Measurements from ENCODE around the gene ZNF511.

ZNF511 gene

GRCh38 chr10:133329491-133330202, 20.9 kb downstream of the ZNF511 start:
- no peaks in the 10 kb centered on the region for H3K79me2 ChIP-seq (ENCODE audit: control insufficient read depth, low read length)
- H3F3A ChIP-seq (ENCODE audit: control insufficient read depth, insufficient read depth) = peaks cover 3% of the 10 kb centered on the region; the same call in 1 of the 2 replicates
- H3K27ac ChIP-seq (ENCODE audit: low read depth, low read length) = no peak overlapping the region
- H4K20me1 ChIP-seq (ENCODE audit: control insufficient read depth, insufficient read depth, low read depth, low read length) = no peaks in the 10 kb centered on the region
- H3K4me2 ChIP-seq (ENCODE audit: low read length) = peak overlapping the region; percentile 63
- no peaks in the 10 kb centered on the region for H3K9me3 ChIP-seq (ENCODE audit: control insufficient read depth, insufficient read depth, low read length)
- H3K4me1 ChIP-seq (ENCODE audit: control insufficient read depth, low read length) = peaks cover 11% of the 10 kb centered on the region
- peak overlapping the region; percentile 47; the same call in 1 of the 2 replicates for H3K4me3 ChIP-seq (ENCODE audit: low read length)
- TF ChIP-seq EZH2phosphoT487 (IDR thresholded peaks at IDR 0.05; ENCODE audit: borderline replicate concordance, low read length) = no peak
- TF ChIP-seq CTCF (IDR thresholded peaks at IDR 0.05; ENCODE audit: low read depth, low read length, poor library complexity, severe bottlenecking) = peak; percentile 90
- H3K9me2 ChIP-seq (replicated peaks; ENCODE audit: control insufficient read depth, low read length) = no peaks in the 10 kb centered on the region
- H3K27me3 ChIP-seq (ENCODE audit: control insufficient read depth, low read length) = peaks cover 34% of the 10 kb centered on the region
- H3K36me3 ChIP-seq (ENCODE audit: control insufficient read depth, low read length) = no peaks in the 10 kb centered on the region

- peaks cover 15% of the 10 kb centered on the region; the same call in 1 of the 2 replicates for H3K9me3 ChIP-seq (ENCODE audit: control insufficient read depth, insufficient read depth, low read length)
- H3K4me3 ChIP-seq (ENCODE audit: low read length) = no peak overlapping the region
- H3K27me3 ChIP-seq (ENCODE audit: control insufficient read depth, low read length) = peaks cover 17% of the 10 kb centered on the region
- H3K79me2 ChIP-seq (ENCODE audit: control insufficient read depth, low read length) = no peaks in the 10 kb centered on the region
- peaks cover 7% of the 10 kb centered on the region for H3K4me1 ChIP-seq (ENCODE audit: control insufficient read depth, low read length)
- no peaks in the 10 kb centered on the region for H3K9me2 ChIP-seq (replicated peaks; ENCODE audit: control insufficient read depth, low read length)
- H3K4me2 ChIP-seq (ENCODE audit: low read length) = no peak overlapping the region
- no peaks in the 10 kb centered on the region for H3K36me3 ChIP-seq (ENCODE audit: control insufficient read depth, low read length)
- H3F3A ChIP-seq (ENCODE audit: control insufficient read depth, insufficient read depth) = no peaks in the 10 kb centered on the region; the same call in 1 of the 2 replicates
- TF ChIP-seq CTCF (IDR thresholded peaks at IDR 0.05; ENCODE audit: low read depth, low read length, poor library complexity, severe bottlenecking) (no peak), EZH2phosphoT487 (IDR thresholded peaks at IDR 0.05; ENCODE audit: borderline replicate concordance, low read length) (no peak)
- H3K27ac ChIP-seq (ENCODE audit: low read depth, low read length) = no peak overlapping the region
- H4K20me1 ChIP-seq (ENCODE audit: control insufficient read depth, insufficient read depth, low read depth, low read length) = no peaks in the 10 kb centered on the region
These were observed 24.4 kb downstream of the ZNF511 start for GRCh38 chr10:133332936-133333699.

GRCh38 chr10:133334503-133335245, 26.0 kb downstream of the ZNF511 start:
- Histone ChIP-seq H3K4me1 (ENCODE audit: control insufficient read depth, low read length) (peaks cover 4% of the 10 kb centered on the region), H3K9me2 (replicated peaks; ENCODE audit: control insufficient read depth, low read length) (no peaks in the 10 kb centered on the region), H3K4me2 (ENCODE audit: low read length) (no peak overlapping the region), H3F3A (ENCODE audit: control insufficient read depth, insufficient read depth) (no peaks in the 10 kb centered on the region), H3K9me3 (ENCODE audit: control insufficient read depth, insufficient read depth, low read length) (peaks cover 29% of the 10 kb centered on the region; the same call in 1 of the 2 replicates), H3K79me2 (ENCODE audit: control insufficient read depth, low read length) (no peaks in the 10 kb centered on the region), H3K36me3 (ENCODE audit: control insufficient read depth, low read length) (no peaks in the 10 kb centered on the region), H4K20me1 (ENCODE audit: control insufficient read depth, insufficient read depth, low read depth, low read length) (no peaks in the 10 kb centered on the region), H3K4me3 (ENCODE audit: low read length) (no peak overlapping the region), H3K27me3 (ENCODE audit: control insufficient read depth, low read length) (peaks cover 11% of the 10 kb centered on the region), H3K27ac (ENCODE audit: low read depth, low read length) (no peak overlapping the region)
- TF ChIP-seq CTCF (IDR thresholded peaks at IDR 0.05; ENCODE audit: low read depth, low read length, poor library complexity, severe bottlenecking) = no peak
- TF ChIP-seq EZH2phosphoT487 (IDR thresholded peaks at IDR 0.05; ENCODE audit: borderline replicate concordance, low read length) = no peak

All from DOHH2 (cell line).